Activated CD8-positive, alpha-beta memory T cell treated with anti-CD3 and anti-CD28 coated beads, Interleukin-2, amount 50 U/mL, for 24 hours (primary cell): ENCODE results near the gene SHFL.

ENCODE experiments used
- DNase-seq: peaks from one replicate; pipeline ENCODE4 v3.0.0-alpha.2; 2020; ENCODE audit errors: extremely low read depth

SHFL gene

GRCh38 chr19:10085641-10086590, at the start of gene SHFL:
SHFL (plus strand) TSS chr19:10086317; CDS start chr19:10086428, 111 bp downstream.
- no peak for DNase-seq

- DNase-seq = no peak
Observed at GRCh38 chr19:10036601-10037071, 49.5 kb upstream of the SHFL start.

GRCh38 chr19:10037367-10037766, 48.8 kb upstream of the SHFL start:
- no peak for DNase-seq

- DNase-seq = no peak
Observed at GRCh38 chr19:10037809-10038208, 48.3 kb upstream of the SHFL start.

- DNase-seq = no peak
Observed at GRCh38 chr19:10043286-10043927, 42.7 kb upstream of the SHFL start.

- DNase-seq = no peak
Observed at GRCh38 chr19:10044390-10044789, 41.7 kb upstream of the SHFL start.

GRCh38 chr19:10045371-10045770, 40.7 kb upstream of the SHFL start:
- no peak for DNase-seq

- no peak for DNase-seq
Observed at GRCh38 chr19:10049626-10050025, 36.5 kb upstream of the SHFL start.

- no peak for DNase-seq
Observed at GRCh38 chr19:10052602-10053360, 33.3 kb upstream of the SHFL start.

GRCh38 chr19:10061717-10062310, 24.3 kb upstream of the SHFL start:
- no peak for DNase-seq

GRCh38 chr19:10068205-10068604, 17.9 kb upstream of the SHFL start:
- no peak for DNase-seq

GRCh38 chr19:10069046-10069445, 17.1 kb upstream of the SHFL start:
- no peak for DNase-seq

- no peak for DNase-seq
Observed at GRCh38 chr19:10070730-10071446, 15.2 kb upstream of the SHFL start.

GRCh38 chr19:10074153-10074552, 12.0 kb upstream of the SHFL start:
- DNase-seq = no peak

- no peak for DNase-seq
Observed at GRCh38 chr19:10076535-10076934, 9.6 kb upstream of the SHFL start.

GRCh38 chr19:10078329-10078728, 7.8 kb upstream of the SHFL start:
- DNase-seq = no peak

- DNase-seq = no peak
Observed at GRCh38 chr19:10079031-10079453, 7.1 kb upstream of the SHFL start.

GRCh38 chr19:10083911-10084310, 2.2 kb upstream of the SHFL start:
- no peak for DNase-seq

- no peak for DNase-seq
Observed at GRCh38 chr19:10084803-10085202, 1.3 kb upstream of the SHFL start.

- no peak for DNase-seq
Observed at GRCh38 chr19:10086591-10087192, 575 bp downstream of the SHFL start.
